GM21723 (cell line): Measurements from ENCODE around the gene ARHGAP15.

ENCODE experiments used
- ATAC-seq: cut with Tn5 transposase; IDR thresholded peaks from one replicate; pipeline ENCODE4 v1.9.1; 2021; ENCODE audit warnings: mild to moderate bottlenecking, moderate library complexity; ENCODE audit not compliant: unreplicated experiment

The ARHGAP15 gene

DNA sequence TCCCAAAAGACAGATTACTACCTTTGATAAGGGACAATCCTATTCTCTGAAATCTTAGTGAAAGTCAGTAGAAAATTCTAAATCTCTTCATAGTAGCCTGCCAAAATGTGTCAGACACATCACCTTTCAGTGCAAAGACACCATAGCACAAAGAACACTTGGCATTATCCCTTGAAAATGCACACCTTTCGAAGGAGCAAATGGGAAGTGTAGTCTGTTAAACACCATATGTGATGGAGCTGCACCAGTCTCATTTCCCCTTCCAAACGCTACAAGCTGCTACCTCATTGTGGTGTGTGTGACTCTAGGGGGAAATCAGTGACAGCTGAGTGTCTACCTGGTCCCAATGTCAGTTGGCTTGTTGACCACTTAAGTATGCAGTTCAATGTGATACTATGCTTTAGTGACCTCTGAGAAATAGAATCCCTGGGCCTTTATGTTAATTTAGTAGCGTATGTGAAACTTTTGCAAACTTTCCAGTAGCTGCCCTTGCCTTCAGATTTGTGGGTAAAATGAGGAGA, 551.7 kb downstream of the ARHGAP15 start:
- ATAC-seq: no peak

- ATAC-seq: no peak
Measured at GRCh38 chr2:143682436-143683055, 553.3 kb downstream of the ARHGAP15 start.

DNA sequence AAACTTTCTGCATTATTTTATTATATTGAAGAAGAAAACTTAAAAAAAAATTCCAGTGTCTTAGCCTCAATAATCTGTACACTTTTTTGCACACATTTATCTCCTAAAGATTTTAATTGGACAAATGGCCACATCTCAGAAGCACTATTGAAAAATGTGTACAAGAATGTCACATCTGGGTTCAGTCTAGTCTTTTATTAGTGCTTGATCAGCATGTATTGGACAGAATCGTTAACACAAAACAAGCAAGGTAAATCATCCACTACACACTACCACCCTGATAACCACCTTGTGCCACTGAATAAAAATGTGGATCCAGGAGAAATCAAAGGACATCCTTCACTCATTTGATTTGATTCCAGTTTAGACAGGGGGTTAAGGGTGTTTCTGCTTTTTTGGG, 554.8 kb downstream of the ARHGAP15 start:
- ATAC-seq: no peak

DNA sequence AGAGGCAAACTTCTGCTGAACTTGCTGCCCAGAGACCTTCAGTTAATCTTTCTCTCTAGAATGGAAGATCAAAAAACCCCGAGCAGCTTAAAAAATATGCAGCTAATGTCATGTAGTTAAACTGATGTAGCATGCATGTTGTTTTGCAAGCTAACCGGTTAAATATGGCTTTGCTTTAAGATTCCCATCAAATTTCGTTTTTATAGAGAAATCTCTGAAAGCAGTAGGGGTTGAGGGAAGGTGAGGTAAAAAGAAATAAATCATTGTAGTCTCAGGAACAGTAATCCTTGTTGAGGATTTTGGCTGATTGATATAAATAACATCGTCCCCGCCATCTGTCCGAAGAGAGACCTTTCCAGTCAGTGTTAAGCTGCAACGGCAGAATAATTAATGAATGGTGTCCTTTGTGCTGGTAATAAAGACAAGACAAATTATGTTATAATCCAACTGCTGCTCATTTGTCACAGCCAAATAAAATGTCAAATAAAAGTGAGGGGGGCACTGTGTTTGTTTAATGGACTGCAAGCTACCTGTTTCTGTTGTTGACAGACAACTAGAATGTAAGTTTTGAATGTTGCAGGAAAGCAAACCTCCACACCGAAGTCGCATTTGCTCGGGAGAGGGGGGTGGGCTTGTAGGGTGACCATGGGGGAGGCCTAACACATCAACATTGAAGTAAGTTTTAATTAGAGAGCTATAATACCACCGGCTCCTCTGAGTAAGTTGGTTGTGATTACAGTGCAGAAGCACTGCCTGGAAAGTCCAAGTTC, 555.5 kb downstream of the ARHGAP15 start:
- ATAC-seq: no peak

DNA sequence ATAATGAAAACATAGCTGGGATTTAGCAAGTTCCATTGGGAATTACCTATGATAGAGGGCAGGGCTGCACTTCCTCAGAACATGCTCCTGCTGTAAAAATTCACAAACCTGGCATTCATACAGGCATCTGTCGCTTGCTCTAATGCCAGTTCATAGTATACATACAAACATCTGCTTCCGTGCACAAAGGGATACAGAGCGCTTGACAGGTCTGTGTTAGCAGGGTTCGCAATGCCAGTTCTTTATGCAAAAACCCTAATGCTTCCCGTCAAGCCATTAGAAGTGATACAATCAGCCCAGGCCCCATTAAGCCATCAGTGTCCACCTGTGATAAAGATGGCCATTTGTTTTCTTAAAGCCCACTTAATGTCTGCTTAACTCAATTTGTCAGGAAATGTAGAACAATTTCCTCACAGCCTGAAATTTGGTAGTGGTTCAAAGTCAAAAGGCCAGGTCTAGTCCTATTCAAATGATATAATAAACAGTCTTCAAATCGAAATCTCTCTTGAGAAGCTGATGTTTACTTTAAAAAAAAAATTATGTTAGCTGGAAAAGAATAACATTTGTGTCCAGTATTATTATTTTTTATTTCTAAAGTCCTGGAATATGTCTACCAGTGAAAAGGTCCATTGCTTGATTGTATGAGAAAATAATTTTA, 556.3 kb downstream of the ARHGAP15 start:
- ATAC-seq: no peak

DNA sequence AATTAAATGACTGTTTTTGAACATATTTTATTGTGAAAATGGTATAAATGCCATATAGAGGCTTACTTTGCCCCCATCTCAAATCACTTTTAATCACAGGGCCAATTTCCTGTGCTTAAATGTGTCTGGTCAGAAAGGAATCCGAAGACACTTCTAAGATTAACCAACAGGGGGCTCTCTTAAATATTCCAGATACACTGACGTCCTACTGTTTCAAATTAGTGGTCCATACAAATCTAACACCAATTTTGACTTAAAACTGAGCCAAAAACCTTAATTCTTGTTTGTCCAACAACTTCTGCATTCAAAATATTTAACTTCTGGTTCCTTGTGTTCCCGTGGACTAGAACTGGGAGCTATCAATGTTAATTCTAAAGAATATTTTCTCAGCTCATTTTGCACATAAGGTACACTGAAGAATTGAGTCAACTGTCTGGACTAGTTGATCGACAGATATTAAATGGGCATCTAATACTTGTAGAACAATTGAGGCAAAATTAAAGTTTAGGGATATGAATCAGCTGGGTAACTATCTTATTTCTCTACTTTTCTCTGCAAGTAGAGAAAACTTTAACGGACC, 557.5 kb downstream of the ARHGAP15 start:
- ATAC-seq: peak; percentile 65

- no peak for ATAC-seq
Measured at GRCh38 chr2:143688248-143688647, 559.0 kb downstream of the ARHGAP15 start.

- ATAC-seq: no peak
Measured at GRCh38 chr2:143688815-143689214, 559.6 kb downstream of the ARHGAP15 start.

DNA sequence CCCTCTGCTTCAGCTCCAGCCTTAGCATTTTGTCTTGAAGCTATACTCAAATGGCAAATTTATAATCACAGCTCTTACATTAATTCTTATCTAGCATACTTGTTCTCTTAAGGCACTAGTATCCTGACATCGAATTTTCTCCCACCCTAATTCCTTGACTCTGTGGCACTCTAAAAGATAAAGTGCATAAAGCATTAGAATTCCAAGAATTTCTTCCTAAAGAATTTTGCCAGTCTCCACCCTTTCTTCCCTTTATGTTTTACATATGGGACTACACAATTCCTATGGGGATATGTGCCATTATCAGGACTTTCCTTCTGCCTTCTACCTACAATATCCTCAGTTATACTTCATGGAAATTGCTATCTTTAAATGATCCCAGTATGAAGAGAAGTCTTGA, 560.3 kb downstream of the ARHGAP15 start:
- no peak for ATAC-seq

- ATAC-seq: no peak
Measured at GRCh38 chr2:143690235-143690634, 561.0 kb downstream of the ARHGAP15 start.

DNA sequence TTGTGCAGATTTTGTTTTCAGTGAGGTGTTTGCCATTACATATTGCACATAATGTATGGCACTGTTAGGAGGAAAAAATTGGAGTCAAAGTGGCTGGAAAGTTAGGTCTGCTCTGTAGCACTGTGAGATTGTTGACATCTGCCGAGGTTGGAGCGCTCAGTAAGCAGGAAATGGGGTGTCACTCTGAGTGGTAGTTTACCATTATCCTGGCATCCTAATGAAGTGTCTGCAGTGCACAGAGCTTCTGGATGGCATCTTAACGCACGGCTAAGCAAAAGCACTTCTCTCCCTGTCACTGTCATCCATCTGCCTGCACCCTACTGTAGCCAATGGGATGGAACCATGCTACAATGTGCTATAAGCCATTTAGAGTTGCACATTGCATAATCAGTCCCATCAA, 561.9 kb downstream of the ARHGAP15 start:
- ATAC-seq: no peak

DNA sequence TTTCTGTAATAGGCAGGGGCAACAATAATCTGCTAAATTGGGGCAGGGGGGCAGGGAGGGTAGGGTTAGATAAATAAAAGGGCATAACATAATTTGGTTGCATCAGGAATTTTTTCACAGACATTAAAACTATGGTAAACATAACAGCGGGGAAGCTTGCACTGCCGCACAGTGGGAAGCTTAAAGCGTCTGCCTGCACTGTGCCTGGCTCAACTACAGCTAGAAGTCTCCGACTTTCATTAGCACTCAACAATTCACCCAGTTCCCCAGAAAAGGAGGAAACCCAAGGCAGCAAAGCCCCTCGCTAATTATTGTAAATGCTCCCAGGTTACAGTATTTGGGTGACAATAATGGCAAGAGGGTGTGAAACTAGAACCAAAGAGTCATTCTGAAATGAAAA, 562.9 kb downstream of the ARHGAP15 start:
- no peak for ATAC-seq

DNA sequence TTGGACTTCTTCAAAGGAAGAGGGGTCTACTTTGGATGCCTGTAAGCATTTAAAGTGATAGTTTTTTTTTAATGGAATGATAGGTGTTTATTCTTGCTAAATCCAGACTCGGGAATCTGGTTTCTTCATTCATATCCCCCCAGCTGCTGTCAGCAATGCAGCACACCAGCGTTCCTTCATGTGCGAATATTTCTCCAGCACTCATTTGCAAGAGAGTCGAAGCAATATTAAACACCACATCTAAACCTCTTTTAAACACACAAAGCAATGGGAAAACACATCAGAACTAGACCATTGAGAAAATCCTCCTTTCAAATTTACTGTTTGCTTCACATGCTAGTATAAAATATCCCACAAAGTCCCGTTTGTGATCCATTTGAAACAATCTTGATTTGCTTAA, 563.7 kb downstream of the ARHGAP15 start:
- ATAC-seq: no peak

GRCh38 chr2:143694335-143694734, 565.1 kb downstream of the ARHGAP15 start:
- ATAC-seq: no peak

DNA sequence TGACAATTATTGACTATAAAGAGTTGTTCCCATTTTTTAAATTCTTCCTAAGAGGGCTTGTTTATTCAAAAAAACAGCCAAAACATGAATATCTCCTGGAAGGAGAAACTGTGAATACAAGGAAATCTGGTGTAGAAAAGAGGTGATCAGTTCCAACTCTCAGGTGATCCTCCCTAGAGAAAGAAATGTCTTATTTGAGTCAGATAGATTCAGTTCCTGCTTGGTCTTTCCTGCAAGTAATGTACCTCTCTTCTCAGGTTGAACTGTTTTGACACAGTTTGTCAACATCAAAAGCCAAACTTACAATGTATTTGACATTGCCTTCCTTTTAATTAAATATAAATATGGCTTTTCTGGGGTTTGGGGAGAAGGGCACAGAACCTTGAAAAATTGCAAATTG, 567.4 kb downstream of the ARHGAP15 start:
- ATAC-seq: peak; percentile 77

DNA sequence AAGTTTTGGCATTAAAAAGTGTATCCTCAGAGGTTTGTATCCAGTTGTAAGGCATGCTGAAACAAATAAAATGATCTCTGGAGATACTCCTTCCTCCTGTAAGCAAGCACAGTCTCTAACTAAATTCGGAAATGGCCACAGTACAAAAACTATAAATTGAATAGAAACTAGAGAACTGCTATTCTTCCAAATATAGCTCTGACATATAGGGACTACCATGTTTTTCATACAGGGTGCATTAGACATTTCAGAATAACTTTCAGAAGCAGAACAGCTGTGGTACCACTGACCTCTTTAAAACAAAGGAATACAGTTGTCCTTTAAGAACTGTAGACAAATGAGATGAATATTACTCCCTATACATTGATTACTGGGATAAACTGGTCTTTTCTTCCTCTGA, 568.5 kb downstream of the ARHGAP15 start:
- ATAC-seq: peak; percentile 49

- no peak for ATAC-seq
Measured at GRCh38 chr2:143698352-143698751, 569.1 kb downstream of the ARHGAP15 start.

DNA sequence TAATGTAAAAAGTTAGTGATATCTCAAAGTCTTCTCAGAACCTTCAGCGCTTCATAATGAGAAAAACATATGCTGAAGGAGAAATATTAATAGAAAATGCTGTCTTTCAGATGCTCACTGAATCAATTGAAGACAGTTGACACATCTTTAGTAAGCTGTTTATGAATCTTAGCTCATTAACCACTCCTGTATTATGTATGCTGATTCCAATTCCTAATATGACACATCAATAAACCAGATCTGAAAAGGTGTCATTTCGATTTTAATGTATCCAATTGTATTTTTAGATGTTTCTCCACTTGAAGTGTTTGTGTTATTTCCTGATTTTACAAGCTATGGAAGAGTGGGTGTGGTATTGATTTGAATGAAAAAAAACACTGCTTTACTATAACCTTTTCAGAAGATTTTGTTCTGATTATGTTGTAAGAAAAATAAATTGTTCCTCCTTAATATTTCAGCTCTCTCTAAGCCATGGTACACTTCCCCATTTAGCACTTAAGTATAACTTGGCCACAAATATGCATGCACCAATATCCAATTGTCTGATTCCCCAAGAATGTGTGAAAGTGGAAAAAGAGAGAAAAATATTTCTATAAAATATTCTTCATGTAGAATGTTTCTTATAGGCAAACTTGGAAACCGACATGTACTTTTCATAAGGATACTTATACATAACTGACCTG, 569.8 kb downstream of the ARHGAP15 start:
- ATAC-seq: no peak

GRCh38 chr2:143700865-143701264, 571.6 kb downstream of the ARHGAP15 start:
- ATAC-seq: no peak

- no peak for ATAC-seq
Measured at GRCh38 chr2:143701785-143702184, 572.6 kb downstream of the ARHGAP15 start.

- no peak for ATAC-seq
Measured at GRCh38 chr2:143702931-143703330, 573.7 kb downstream of the ARHGAP15 start.
